Measurements from ENCODE around the gene ME3.

The ME3 gene

GRCh38 chr11:86510097-86510496, 162.3 kb downstream of the ME3 start:
- no peak for DNase-seq

- no peak for DNase-seq
These were observed 162.8 kb downstream of the ME3 start for GRCh38 chr11:86509588-86509974.

DNA sequence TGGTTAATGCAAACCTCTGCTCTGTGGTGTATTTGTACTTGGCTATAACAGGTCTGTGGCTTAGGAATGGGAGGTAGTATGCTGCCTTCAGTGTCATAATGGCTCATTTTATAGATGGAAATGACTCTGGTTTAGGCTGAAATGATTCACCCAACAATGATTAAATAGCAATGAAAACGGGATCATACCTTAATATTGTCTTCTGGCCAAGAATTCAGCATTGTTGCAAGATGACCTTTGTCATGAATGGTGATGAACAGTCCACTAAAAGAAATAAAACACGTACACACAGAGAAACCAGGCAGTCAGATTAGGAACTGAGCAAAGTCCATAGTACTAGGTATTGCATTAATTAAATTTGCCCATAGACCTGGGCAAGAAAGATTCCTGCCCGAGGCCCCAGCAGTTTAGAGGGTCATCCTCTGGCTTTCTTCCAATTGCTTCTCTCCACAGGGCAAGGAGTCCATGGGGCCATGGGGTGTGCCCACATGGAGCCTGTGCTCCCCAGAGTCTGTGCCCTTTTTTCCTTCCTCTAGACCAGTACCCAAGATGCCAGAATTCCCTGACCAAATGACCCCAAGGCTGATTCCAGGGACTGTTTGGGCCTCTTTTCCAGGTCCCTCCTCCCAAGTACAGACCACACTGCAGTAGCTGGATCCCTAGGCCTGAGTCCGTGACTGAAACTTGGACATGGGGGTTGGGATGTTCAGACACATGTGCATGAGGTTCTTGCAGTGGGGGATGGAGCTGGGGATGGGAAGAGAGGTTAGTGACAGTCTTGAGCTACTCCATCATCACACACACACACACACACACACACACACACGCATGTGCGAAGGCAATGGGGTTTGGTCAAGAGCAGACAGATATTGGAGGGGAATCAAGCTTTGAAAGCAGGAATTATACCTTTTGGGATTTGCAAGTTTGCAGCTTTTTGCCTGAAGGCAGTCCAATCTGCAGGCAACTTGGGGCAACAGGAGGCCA, 163.5 kb downstream of the ME3 start:
- no peak for DNase-seq

DNA sequence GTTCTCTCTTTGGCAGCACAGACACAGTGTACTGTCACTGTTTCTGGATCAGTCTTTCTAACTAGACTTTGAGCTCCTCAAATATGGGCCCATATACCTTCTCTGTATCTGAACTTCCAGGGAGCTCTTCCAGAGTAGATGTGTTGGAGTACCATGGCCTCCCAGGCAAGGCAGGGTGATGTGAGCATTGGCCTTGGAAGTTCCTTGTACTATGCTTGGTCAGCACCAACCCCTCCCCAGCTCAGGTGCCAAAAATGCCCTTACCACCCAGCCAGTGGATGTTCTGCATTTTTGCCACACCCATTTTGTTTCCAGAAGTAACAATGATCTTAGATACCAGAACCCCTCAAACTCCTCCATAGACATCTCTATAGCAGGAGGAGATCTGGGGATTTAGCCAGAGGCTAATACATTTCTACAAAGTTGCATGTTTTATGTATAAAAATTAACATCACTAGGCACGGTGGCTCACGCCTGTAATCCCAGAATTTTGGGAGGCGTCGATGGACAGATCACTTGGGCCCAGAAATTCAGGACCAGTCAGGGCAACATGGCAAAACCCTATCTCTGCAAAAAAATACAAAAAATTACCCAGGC, 165.1 kb downstream of the ME3 start:
- no peak for DNase-seq

- no peak for DNase-seq
These were observed 166.2 kb downstream of the ME3 start for GRCh38 chr11:86506235-86506634.

GRCh38 chr11:86503131-86503530, 169.3 kb downstream of the ME3 start:
- no peak for DNase-seq

- DNase-seq, result no peak
These were observed 170.2 kb downstream of the ME3 start for GRCh38 chr11:86502137-86502642.

GRCh38 chr11:86500500-86501140, 171.8 kb downstream of the ME3 start:
- no peak for DNase-seq

DNA sequence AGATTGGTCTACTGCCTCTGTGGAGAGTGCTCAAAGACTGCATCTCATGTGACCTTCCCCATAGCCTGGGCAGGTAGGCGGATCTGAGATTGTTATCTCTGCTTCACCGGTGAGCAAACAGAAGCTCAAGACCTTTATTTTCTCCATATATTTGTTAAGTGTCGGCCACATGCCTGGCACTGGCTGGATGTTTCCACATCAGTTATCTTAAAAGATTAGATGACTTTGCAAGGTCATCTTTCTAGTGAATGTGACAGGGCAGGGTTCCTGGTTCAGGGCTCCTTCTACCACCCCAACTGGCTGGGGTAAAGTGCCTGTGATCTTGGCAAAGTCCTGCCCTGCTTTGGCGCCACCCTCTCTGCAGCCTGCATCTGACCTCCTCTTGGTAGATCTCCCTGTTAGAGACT, 172.7 kb downstream of the ME3 start:
- no peak for DNase-seq

DNA sequence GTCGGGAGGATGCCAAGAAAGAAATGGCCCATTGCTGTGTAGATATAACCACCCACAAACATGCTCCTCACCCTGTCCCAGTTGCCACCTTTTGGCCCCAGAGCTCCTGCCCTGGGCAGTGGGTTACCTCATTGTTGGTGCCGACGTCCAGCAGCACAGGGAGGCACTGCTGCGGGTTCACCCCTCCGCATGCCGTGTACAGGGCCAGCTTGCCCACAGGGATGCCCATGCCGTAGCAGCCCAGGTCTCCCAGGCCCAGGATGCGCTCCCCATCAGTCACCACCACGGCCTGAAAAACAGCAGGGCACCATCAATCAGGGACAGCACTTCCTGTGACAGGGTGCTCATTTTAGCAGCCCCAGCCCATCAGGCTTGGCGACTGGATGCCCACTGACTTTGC, 174.6 kb downstream of the ME3 start:
- no peak for DNase-seq

GRCh38 chr11:86497310-86497709, 175.1 kb downstream of the ME3 start:
- DNase-seq, result peak; percentile 92

DNA sequence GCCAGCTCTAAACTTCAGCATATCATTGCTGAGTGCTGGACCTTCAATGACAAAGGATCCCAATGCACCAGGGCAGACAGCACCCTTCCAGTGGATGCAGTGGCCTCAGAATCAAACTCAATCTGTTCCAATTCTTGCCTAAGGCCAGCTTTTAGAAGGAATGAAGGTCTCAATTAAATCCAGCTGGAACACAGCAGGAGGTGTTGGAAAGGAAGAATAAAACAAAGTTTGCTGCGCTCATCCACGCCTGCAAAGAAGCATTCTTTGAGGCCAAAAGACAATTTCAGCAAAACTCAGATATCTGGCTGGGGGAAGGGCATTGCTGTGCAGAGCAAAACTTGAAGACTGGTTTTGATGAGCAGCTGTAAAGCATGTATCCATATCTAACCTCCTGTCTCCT, 177.1 kb downstream of the ME3 start:
- no peak for DNase-seq

- DNase-seq, result no peak
These were observed 179.9 kb downstream of the ME3 start for GRCh38 chr11:86492370-86493010.

GRCh38 chr11:86491027-86491426, 181.4 kb downstream of the ME3 start:
- no peak for DNase-seq

DNA sequence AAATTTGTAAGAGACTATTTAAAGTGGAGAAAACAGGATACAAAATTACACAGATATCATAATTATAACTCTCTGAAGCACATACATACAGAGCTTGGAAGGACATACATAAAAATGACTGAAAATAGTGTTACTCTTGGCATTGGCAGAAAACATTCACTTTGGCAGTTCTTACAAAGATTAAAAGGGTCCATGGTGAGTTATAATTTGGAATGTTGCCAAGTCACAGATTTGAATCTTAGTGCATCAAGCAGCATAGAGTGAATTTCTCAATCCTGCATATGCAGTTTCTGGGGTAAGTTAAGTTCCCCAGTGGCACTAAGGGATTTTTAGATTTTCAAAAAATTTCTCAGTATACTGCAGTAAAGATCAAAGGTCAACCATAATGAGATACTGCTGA, 181.8 kb downstream of the ME3 start:
- no peak for DNase-seq

- DNase-seq, result peak; percentile 38
These were observed 183.0 kb downstream of the ME3 start for GRCh38 chr11:86489442-86489841.

- no peak for DNase-seq
These were observed 183.9 kb downstream of the ME3 start for GRCh38 chr11:86488553-86488952.

DNA sequence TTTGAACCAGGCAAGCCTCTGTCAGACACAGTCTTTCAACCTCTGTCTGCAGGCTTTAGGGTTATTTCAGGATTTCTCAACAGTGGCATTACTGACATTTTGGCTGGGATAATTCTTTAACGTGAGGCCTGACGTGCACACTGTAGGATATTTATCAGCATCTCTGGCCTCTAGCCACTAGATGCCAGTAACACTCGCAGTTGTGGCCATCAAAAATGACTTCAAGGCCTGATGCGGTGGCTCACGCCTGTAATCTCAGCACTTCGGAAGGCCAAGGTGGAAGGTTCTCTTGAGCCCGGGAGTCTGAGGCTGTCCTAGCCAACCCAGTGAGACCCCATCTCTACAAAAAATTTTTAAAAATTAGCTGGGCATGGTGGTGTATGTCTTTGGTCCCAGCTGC, 184.7 kb downstream of the ME3 start:
- DNase-seq, result no peak

GRCh38 chr11:86486261-86487030, 186.0 kb downstream of the ME3 start:
- DNase-seq, result peak; percentile 51

GRCh38 chr11:86484795-86485166, 187.6 kb downstream of the ME3 start:
- DNase-seq, result no peak

DNA sequence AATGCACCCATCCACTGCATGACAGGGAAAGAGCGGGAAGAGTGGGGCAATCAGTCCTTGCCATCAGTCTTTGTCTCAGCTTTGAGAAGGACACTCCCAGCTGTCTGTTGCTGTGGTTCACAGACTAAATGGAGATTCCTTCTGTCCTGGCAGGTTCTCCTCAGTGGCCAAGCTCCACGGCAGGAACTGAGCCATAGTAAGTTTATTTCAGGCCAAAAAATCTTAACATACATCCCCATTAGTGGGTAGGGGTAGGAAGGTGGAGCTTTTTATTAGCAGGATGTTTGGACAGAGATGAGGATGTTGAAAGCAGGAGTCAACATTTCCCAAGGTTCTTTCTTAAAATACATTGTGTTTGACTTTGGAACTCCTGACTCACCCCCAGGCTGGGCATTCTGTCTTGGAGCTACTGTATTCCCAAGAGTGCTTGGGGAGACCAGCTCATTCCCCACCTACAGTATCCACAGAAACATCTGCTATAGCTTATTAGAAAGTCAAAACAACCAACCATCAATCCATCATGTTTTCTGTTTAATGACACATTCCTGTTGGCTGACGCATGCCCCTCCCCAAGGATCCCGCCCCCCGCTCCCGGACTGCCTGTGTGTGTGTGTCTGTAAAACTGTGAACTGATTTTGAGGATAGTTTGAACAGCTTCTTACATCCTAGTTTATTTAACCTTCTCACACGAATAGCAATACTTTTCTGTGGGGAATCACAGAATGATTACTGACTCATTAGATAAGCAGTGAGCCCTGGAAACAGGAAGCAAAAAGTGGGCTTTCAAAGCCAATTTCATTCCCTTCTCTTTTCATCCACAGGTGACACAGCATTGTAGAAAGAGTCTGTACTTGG, 188.2 kb downstream of the ME3 start:
- DNase-seq, result peak; percentile 85

DNA sequence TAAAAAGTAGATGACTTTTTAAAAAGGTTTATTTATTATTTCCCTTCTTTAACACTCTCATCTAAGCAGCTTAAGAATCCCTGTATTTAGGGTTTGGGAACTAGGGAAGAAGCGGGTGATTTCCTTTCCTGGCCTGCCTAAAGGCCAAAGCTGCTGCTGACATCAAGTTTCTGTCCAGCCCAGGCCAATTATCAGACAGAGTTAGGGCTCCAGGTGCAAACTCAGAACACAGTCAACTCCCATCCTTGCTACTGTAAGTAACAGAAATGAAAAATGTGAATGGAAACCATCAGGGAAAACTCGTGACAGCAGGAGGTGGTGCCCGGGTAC, 188.8 kb downstream of the ME3 start:
- no peak for DNase-seq

Measured in islet precursor cell (in vitro differentiated cells).